GM23338 (cell line): ENCODE data around the gene DOCK3. TPM values are rescaled to one million over a fixed set of nuclear protein-coding genes. Genes with fewer than 3 reads are reported as not detected.

Experiments
- ATAC-seq: fragments of 200-7000 bp; cut with Tn5 transposase; 3 replicates; pipeline ENCODE4 v1.9.1; 2020
- DNase-seq: peaks from one replicate; pipeline ENCODE4 v3.0.0-alpha.2; 2015; ENCODE audit warnings: low spot score
- H2AFZ ChIP-seq: fragments of 200-600 bp; sonication (generic); 2 replicates; pipeline ENCODE4 v1.8.0; 2016; ENCODE audit warnings: antibody characterized with exemption, mild to moderate bottlenecking, moderate library complexity
- H3F3A ChIP-seq: fragments of 200-600 bp; sonication (generic); replicated peaks from 2 replicates; pipeline ENCODE4 v1.8.0; 2017; ENCODE audit warnings: antibody characterized with exemption, mixed run types, low read depth
- H3K27ac ChIP-seq: fragments of 200-600 bp; sonication (generic); 2 replicates; pipeline ENCODE4 v1.6.1; 2016; ENCODE audit warnings: low read depth
- H3K27me3 ChIP-seq: fragments of 200-600 bp; sonication (generic); 2 replicates; pipeline ENCODE4 v1.8.0; 2016; ENCODE audit warnings: mild to moderate bottlenecking, mixed run types, moderate library complexity; ENCODE audit not compliant: insufficient read depth
- H3K36me3 ChIP-seq: fragments of 200-600 bp; sonication (generic); 2 replicates; pipeline ENCODE4 v1.8.0; 2016; ENCODE audit warnings: mild to moderate bottlenecking; ENCODE audit not compliant: insufficient read depth
- H3K4me1 ChIP-seq: fragments of 200-600 bp; sonication (generic); 2 replicates; pipeline ENCODE4 v1.8.0; 2016; ENCODE audit warnings: mild to moderate bottlenecking, moderate library complexity; ENCODE audit not compliant: insufficient read depth
- H3K4me2 ChIP-seq: fragments of 200-600 bp; sonication (generic); 2 replicates; pipeline ENCODE4 v1.7.1; 2017; ENCODE audit warnings: mixed run types
- H3K4me3 ChIP-seq: fragments of 200-600 bp; sonication (generic); 2 replicates; pipeline ENCODE4 v1.6.1; 2016; ENCODE audit warnings: mixed run types
- H3K79me2 ChIP-seq: fragments of 200-600 bp; sonication (generic); replicated peaks from 2 replicates; pipeline ENCODE4 v1.8.0; 2017; ENCODE audit warnings: mild to moderate bottlenecking; ENCODE audit not compliant: insufficient read depth
- H3K9me2 ChIP-seq: fragments of 200-600 bp; sonication (generic); 2 replicates; pipeline ENCODE4 v1.8.0; 2017; ENCODE audit not compliant: insufficient read depth
- H4K20me1 ChIP-seq: fragments of 200-600 bp; sonication (generic); replicated peaks from 2 replicates; pipeline ENCODE4 v1.8.0; 2017; ENCODE audit warnings: mild to moderate bottlenecking; ENCODE audit not compliant: insufficient read depth
- H3K27ac Mint-ChIP-seq: 2 replicates; pipeline ENCODE4 v1.8.0; 2020; ENCODE audit warnings: inconsistent platforms, mild to moderate bottlenecking, moderate library complexity, mixed read lengths
- H3K27me3 Mint-ChIP-seq: 3 replicates; pipeline ENCODE4 v1.8.0; 2022; ENCODE audit warnings: low read depth, mild to moderate bottlenecking, moderate library complexity, mixed read lengths, inconsistent platforms; ENCODE audit not compliant: insufficient read depth, poor library complexity
- H3K36me3 Mint-ChIP-seq: 3 replicates; pipeline ENCODE4 v1.8.0; 2021; ENCODE audit warnings: low read depth, mild to moderate bottlenecking, inconsistent platforms, moderate library complexity, mixed read lengths
- H3K4me1 Mint-ChIP-seq: 3 replicates; pipeline ENCODE4 v1.8.0; 2020; ENCODE audit warnings: mild to moderate bottlenecking, inconsistent platforms, mixed read lengths
- H3K4me3 Mint-ChIP-seq: 3 replicates; pipeline ENCODE4 v1.8.0; 2021; ENCODE audit warnings: moderate library complexity, mild to moderate bottlenecking, inconsistent platforms, mixed read lengths
- H3K9me3 Mint-ChIP-seq: 3 replicates; pipeline ENCODE4 v1.8.0; 2020; ENCODE audit warnings: moderate library complexity, mild to moderate bottlenecking, inconsistent platforms, mixed read lengths
- CREB1 ChIP-seq: fragments of 250-450 bp; sonication (Bioruptor Pico); IDR thresholded peaks from 2 replicates; pipeline ENCODE4 v1.5.0; 2020; ENCODE audit warnings: low read depth, mild to moderate bottlenecking, moderate library complexity
- EZH2 ChIP-seq: fragments of 200-600 bp; sonication (generic); IDR thresholded peaks from one replicate; pipeline ENCODE4 v1.8.0; 2017; ENCODE audit warnings: antibody characterized with exemption, mild to moderate bottlenecking, low read depth; ENCODE audit not compliant: unreplicated experiment
- EZH2phosphoT487 ChIP-seq: fragments of 200-600 bp; sonication (generic); IDR thresholded peaks from one replicate; pipeline ENCODE4 v1.8.1; 2018; ENCODE audit warnings: antibody characterized with exemption; ENCODE audit not compliant: unreplicated experiment
- JUNB ChIP-seq: IDR thresholded peaks from one replicate; pipeline ENCODE4 v1.6.1; 2016; ENCODE audit warnings: antibody characterized with exemption; ENCODE audit not compliant: unreplicated experiment
- NANOG ChIP-seq: IDR thresholded peaks from 2 replicates; pipeline ENCODE4 v1.6.1; 2016; ENCODE audit warnings: antibody characterized with exemption, borderline replicate concordance
- POLR2AphosphoS5 ChIP-seq: IDR thresholded peaks from 2 replicates; pipeline ENCODE4 v1.6.1; 2016; ENCODE audit warnings: antibody characterized with exemption, low read depth
- STAT1 ChIP-seq: IDR thresholded peaks from one replicate; pipeline ENCODE4 v1.6.1; 2016; ENCODE audit warnings: antibody characterized with exemption; ENCODE audit not compliant: unreplicated experiment
- polyA plus RNA-seq: library from polyadenylated mRNA; unstranded; fragments of >200 nt; fragmentation: Nextera tagmentation; extraction: Ambion mirVana; gene quantifications from 2 replicates; pipeline ENCODE4 v1.2.1, GENCODE V29; 2016
- total RNA-seq: library from RNA; depleted of rRNA; stranded (reverse); fragments of >200 nt; shearing (Covaris generic); gene quantifications from 2 replicates; pipeline ENCODE4 v1.2.3, GENCODE V29; 2014
- TF ChIP-seq, protein P1 (sequence below): fragments of 250-450 bp; sonication (Bioruptor Pico); IDR thresholded peaks from 2 replicates; pipeline ENCODE4 v1.5.0; 2020; ENCODE audit warnings: mild to moderate bottlenecking, moderate library complexity
- TF ChIP-seq, protein P2 (sequence below): IDR thresholded peaks from one replicate; pipeline ENCODE4 v1.6.1; 2018; ENCODE audit warnings: antibody characterized with exemption; ENCODE audit not compliant: unreplicated experiment
- TF ChIP-seq, protein P3 (sequence below): IDR thresholded peaks from 2 replicates; pipeline ENCODE4 v1.6.1; 2016; ENCODE audit warnings: antibody characterized with exemption

The DOCK3 gene
- total and polyA plus RNA-seq, 2 experiments from 2014 or later = 2.4 to 5.6 TPM

- no peak overlapping the region for H3K4me2 ChIP-seq
- Mint-ChIP-seq H3K27ac (no peak overlapping the region), H3K27me3 (peaks cover 26% of the 10 kb centered on the region), H3K4me3 (no peak overlapping the region), H3K4me1 (peaks cover 16% of the 10 kb centered on the region), H3K9me3 (no peaks in the 10 kb centered on the region; the same call in 2 of the 3 replicates), H3K36me3 (peaks cover 4% of the 10 kb centered on the region; the same call in 1 of the 3 replicates)
- H2AFZ ChIP-seq = no peak overlapping the region; the same call in 1 of the 2 replicates
- peaks cover 25% of the 10 kb centered on the region for H3K27me3 ChIP-seq
- TF ChIP-seq NANOG (no peak), JUNB (no peak), STAT1 (no peak), EZH2 (no peak), EZH2phosphoT487 (no peak), CREB1 (CRISPR knock-in tag) (no peak), POLR2AphosphoS5 (no peak)
- TF ChIP-seq, protein P1, sequence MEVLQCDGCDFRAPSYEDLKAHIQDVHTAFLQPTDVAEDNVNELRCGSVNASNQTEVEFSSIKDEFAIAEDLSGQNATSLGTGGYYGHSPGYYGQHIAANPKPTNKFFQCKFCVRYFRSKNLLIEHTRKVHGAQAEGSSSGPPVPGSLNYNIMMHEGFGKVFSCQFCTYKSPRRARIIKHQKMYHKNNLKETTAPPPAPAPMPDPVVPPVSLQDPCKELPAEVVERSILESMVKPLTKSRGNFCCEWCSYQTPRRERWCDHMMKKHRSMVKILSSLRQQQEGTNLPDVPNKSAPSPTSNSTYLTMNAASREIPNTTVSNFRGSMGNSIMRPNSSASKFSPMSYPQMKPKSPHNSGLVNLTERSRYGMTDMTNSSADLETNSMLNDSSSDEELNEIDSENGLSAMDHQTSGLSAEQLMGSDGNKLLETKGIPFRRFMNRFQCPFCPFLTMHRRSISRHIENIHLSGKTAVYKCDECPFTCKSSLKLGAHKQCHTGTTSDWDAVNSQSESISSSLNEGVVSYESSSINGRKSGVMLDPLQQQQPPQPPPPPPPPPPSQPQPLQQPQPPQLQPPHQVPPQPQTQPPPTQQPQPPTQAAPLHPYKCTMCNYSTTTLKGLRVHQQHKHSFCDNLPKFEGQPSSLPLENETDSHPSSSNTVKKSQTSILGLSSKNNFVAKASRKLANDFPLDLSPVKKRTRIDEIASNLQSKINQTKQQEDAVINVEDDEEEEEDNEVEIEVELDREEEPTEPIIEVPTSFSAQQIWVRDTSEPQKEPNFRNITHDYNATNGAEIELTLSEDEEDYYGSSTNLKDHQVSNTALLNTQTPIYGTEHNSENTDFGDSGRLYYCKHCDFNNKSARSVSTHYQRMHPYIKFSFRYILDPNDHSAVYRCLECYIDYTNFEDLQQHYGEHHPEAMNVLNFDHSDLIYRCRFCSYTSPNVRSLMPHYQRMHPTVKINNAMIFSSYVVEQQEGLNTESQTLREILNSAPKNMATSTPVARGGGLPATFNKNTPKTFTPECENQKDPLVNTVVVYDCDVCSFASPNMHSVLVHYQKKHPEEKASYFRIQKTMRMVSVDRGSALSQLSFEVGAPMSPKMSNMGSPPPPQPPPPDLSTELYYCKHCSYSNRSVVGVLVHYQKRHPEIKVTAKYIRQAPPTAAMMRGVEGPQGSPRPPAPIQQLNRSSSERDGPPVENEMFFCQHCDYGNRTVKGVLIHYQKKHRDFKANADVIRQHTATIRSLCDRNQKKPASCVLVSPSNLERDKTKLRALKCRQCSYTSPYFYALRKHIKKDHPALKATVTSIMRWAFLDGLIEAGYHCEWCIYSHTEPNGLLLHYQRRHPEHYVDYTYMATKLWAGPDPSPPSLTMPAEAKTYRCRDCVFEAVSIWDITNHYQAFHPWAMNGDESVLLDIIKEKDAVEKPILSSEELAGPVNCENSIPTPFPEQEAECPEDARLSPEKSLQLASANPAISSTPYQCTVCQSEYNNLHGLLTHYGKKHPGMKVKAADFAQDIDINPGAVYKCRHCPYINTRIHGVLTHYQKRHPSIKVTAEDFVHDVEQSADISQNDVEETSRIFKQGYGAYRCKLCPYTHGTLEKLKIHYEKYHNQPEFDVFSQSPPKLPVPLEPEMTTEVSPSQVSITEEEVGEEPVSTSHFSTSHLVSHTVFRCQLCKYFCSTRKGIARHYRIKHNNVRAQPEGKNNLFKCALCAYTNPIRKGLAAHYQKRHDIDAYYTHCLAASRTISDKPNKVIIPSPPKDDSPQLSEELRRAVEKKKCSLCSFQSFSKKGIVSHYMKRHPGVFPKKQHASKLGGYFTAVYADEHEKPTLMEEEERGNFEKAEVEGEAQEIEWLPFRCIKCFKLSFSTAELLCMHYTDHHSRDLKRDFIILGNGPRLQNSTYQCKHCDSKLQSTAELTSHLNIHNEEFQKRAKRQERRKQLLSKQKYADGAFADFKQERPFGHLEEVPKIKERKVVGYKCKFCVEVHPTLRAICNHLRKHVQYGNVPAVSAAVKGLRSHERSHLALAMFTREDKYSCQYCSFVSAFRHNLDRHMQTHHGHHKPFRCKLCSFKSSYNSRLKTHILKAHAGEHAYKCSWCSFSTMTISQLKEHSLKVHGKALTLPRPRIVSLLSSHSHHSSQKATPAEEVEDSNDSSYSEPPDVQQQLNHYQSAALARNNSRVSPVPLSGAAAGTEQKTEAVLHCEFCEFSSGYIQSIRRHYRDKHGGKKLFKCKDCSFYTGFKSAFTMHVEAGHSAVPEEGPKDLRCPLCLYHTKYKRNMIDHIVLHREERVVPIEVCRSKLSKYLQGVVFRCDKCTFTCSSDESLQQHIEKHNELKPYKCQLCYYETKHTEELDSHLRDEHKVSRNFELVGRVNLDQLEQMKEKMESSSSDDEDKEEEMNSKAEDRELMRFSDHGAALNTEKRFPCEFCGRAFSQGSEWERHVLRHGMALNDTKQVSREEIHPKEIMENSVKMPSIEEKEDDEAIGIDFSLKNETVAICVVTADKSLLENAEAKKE = no peak
- TF ChIP-seq, protein P2, sequence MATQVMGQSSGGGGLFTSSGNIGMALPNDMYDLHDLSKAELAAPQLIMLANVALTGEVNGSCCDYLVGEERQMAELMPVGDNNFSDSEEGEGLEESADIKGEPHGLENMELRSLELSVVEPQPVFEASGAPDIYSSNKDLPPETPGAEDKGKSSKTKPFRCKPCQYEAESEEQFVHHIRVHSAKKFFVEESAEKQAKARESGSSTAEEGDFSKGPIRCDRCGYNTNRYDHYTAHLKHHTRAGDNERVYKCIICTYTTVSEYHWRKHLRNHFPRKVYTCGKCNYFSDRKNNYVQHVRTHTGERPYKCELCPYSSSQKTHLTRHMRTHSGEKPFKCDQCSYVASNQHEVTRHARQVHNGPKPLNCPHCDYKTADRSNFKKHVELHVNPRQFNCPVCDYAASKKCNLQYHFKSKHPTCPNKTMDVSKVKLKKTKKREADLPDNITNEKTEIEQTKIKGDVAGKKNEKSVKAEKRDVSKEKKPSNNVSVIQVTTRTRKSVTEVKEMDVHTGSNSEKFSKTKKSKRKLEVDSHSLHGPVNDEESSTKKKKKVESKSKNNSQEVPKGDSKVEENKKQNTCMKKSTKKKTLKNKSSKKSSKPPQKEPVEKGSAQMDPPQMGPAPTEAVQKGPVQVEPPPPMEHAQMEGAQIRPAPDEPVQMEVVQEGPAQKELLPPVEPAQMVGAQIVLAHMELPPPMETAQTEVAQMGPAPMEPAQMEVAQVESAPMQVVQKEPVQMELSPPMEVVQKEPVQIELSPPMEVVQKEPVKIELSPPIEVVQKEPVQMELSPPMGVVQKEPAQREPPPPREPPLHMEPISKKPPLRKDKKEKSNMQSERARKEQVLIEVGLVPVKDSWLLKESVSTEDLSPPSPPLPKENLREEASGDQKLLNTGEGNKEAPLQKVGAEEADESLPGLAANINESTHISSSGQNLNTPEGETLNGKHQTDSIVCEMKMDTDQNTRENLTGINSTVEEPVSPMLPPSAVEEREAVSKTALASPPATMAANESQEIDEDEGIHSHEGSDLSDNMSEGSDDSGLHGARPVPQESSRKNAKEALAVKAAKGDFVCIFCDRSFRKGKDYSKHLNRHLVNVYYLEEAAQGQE = no peak
- TF ChIP-seq, protein P3, sequence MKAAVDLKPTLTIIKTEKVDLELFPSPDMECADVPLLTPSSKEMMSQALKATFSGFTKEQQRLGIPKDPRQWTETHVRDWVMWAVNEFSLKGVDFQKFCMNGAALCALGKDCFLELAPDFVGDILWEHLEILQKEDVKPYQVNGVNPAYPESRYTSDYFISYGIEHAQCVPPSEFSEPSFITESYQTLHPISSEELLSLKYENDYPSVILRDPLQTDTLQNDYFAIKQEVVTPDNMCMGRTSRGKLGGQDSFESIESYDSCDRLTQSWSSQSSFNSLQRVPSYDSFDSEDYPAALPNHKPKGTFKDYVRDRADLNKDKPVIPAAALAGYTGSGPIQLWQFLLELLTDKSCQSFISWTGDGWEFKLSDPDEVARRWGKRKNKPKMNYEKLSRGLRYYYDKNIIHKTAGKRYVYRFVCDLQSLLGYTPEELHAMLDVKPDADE = no peak
- 0 out of 2 replicates have a peak, but pooled peaks cover 7% of the 10 kb centered on the region for H3K4me1 ChIP-seq
- no peak for DNase-seq
- no peak overlapping the region for H3K27ac ChIP-seq
- H3K9me2 ChIP-seq = no peaks in the 10 kb centered on the region
- H4K20me1 ChIP-seq = no peaks in the 10 kb centered on the region
- ATAC-seq = no peak
- no peaks in the 10 kb centered on the region for H3K36me3 ChIP-seq
- 0 out of 2 replicates have a peak, but pooled peaks cover 5% of the 10 kb centered on the region for H3K79me2 ChIP-seq
- no peak overlapping the region for H3K4me3 ChIP-seq
- H3F3A ChIP-seq = no peaks in the 10 kb centered on the region; the same call in 1 of the 2 replicates
Measured at GRCh38 chr3:50671331-50671730, 3.4 kb upstream of the DOCK3 start.
